HEK293 (cell line): ENCODE results near the gene SH3D19.

Experiments used
- CTCF ChIA-PET: fragments of 350-600 bp; formaldehyde crosslinking; extraction: SDS; loops from one replicate; lab custom pipeline; 2021; ENCODE audit warnings: antibody characterized with exemption; lab: Yijun Ruan, JAX
- POLR2A ChIA-PET: fragments of 300-600 bp; formaldehyde crosslinking; extraction: SDS; loops from one replicate; lab custom pipeline; 2020; ENCODE audit warnings: antibody characterized with exemption, inconsistent platforms; lab: Yijun Ruan, JAX
- H3K27ac ChIP-seq: fragments of 200-500 bp; sonication (Bioruptor generic); 2 replicates; pipeline ENCODE4 v1.5.1; 2014; ENCODE audit warnings: low read depth, low read length, control low read depth, inconsistent platforms; ENCODE audit errors: extremely low read depth
- H3K36me3 ChIP-seq, 2 experiments: fragments of 200-500 bp in 1 of 2; sonication (Bioruptor generic) in 1 of 2; 1 replicate in 1 of 2; 2 replicates in 1 of 2; pipeline ENCODE4 v1.5.1; 2014 to 2017; ENCODE audit warnings: inconsistent platforms in 2 of 2, low read length in 2 of 2; ENCODE audit not compliant: control insufficient read depth in 2 of 2, insufficient read depth in 1 of 2
- H3K4me1 ChIP-seq: fragments of 200-500 bp; sonication (Bioruptor generic); 2 replicates; pipeline ENCODE4 v1.5.1; 2014; ENCODE audit warnings: mild to moderate bottlenecking, low read length, inconsistent platforms; ENCODE audit not compliant: control insufficient read depth, insufficient read depth
- H3K4me3 ChIP-seq: 2 replicates; pipeline ENCODE4 v1.5.1; 2011; ENCODE audit warnings: low read depth, mild to moderate bottlenecking, control low read depth, low read length, moderate library complexity
- H3K9me3 ChIP-seq: fragments of 200-500 bp; sonication (Bioruptor generic); 2 replicates; pipeline ENCODE4 v1.5.1; 2014; ENCODE audit warnings: low read depth, low read length, inconsistent platforms; ENCODE audit not compliant: control insufficient read depth, insufficient read depth
- AEBP2 ChIP-seq: fragments of 450-650 bp; formaldehyde crosslinking; IDR thresholded peaks from 2 replicates; pipeline ENCODE4 v1.5.1; 2016; ENCODE audit warnings: missing biosample characterization, missing genetic modification characterization, borderline replicate concordance
- HIC1 ChIP-seq: fragments of 450-650 bp; formaldehyde crosslinking; IDR thresholded peaks from 2 replicates; pipeline ENCODE4 v1.5.1; 2016; ENCODE audit warnings: missing biosample characterization, missing genetic modification characterization
- HOXC10 ChIP-seq: sonication (generic); formaldehyde crosslinking; IDR thresholded peaks from 2 replicates; pipeline ENCODE4 v1.8.1; 2023; ENCODE audit warnings: mild to moderate bottlenecking, missing genetic modification reagents
- KLF7 ChIP-seq: fragments of 450-650 bp; formaldehyde crosslinking; IDR thresholded peaks from 2 replicates; pipeline ENCODE4 v1.5.1; 2016; ENCODE audit warnings: missing biosample characterization, missing genetic modification characterization, borderline replicate concordance
- SALL2 ChIP-seq: fragments of 450-650 bp; formaldehyde crosslinking; IDR thresholded peaks from 2 replicates; pipeline ENCODE4 v1.5.0; 2017; ENCODE audit warnings: missing biosample characterization, mild to moderate bottlenecking, missing genetic modification characterization, borderline replicate concordance
- SP7 ChIP-seq: fragments of 450-650 bp; formaldehyde crosslinking; IDR thresholded peaks from 2 replicates; pipeline ENCODE4 v1.5.1; 2016; ENCODE audit warnings: missing biosample characterization, missing genetic modification characterization
- ZBTB44 ChIP-seq: fragments of 450-650 bp; IDR thresholded peaks from 2 replicates; pipeline ENCODE4 v1.5.1; 2018; ENCODE audit warnings: missing biosample characterization, mild to moderate bottlenecking, missing genetic modification characterization
- ZFHX2 ChIP-seq: fragments of 450-650 bp; formaldehyde crosslinking; conservative IDR thresholded peaks from 2 replicates; pipeline ENCODE4 v1.5.1; 2016; ENCODE audit warnings: missing biosample characterization, missing genetic modification characterization
- ZNF202 ChIP-seq: fragments of 450-650 bp; formaldehyde crosslinking; IDR thresholded peaks from 2 replicates; pipeline ENCODE4 v1.5.1; 2016; ENCODE audit warnings: missing biosample characterization, missing genetic modification characterization, borderline replicate concordance
- ZNF214 ChIP-seq: fragments of 450-650 bp; formaldehyde crosslinking; IDR thresholded peaks from 2 replicates; pipeline ENCODE4 v1.5.1; 2017; ENCODE audit warnings: missing biosample characterization, mild to moderate bottlenecking, missing genetic modification characterization, borderline replicate concordance
- ZNF37A ChIP-seq: fragments of 450-650 bp; IDR thresholded peaks from 2 replicates; pipeline ENCODE4 v1.5.1; 2018; ENCODE audit warnings: missing biosample characterization, missing genetic modification characterization
- ZNF48 ChIP-seq: fragments of 450-650 bp; formaldehyde crosslinking; IDR thresholded peaks from 2 replicates; pipeline ENCODE4 v1.5.1; 2016; ENCODE audit warnings: missing biosample characterization, missing genetic modification characterization
- ZNF488 ChIP-seq: fragments of 450-650 bp; formaldehyde crosslinking; IDR thresholded peaks from 2 replicates; pipeline ENCODE4 v1.5.1; 2016; ENCODE audit warnings: missing biosample characterization, missing genetic modification characterization
- ZNF529 ChIP-seq: fragments of 450-650 bp; formaldehyde crosslinking; IDR thresholded peaks from 2 replicates; pipeline ENCODE4 v1.5.1; 2017; ENCODE audit warnings: missing genetic modification characterization, missing biosample characterization; ENCODE audit not compliant: insufficient replicate concordance
- ZNF629 ChIP-seq: fragments of 450-650 bp; formaldehyde crosslinking; IDR thresholded peaks from 2 replicates; pipeline ENCODE4 v1.5.1; 2017; ENCODE audit warnings: missing biosample characterization, missing genetic modification characterization
- ZNF692 ChIP-seq: fragments of 450-650 bp; formaldehyde crosslinking; IDR thresholded peaks from 2 replicates; pipeline ENCODE4 v1.5.1; 2016; ENCODE audit warnings: missing biosample characterization, missing genetic modification characterization
- ZNF792 ChIP-seq: fragments of 450-650 bp; formaldehyde crosslinking; IDR thresholded peaks from 2 replicates; pipeline ENCODE4 v1.5.1; 2016; ENCODE audit warnings: missing biosample characterization, missing genetic modification characterization
- ZSCAN16 ChIP-seq: fragments of 450-650 bp; formaldehyde crosslinking; IDR thresholded peaks from 2 replicates; pipeline ENCODE4 v1.5.1; 2016; ENCODE audit warnings: missing biosample characterization, missing genetic modification characterization
- ZSCAN18 ChIP-seq: fragments of 450-650 bp; formaldehyde crosslinking; IDR thresholded peaks from 2 replicates; pipeline ENCODE4 v1.5.1; 2016; ENCODE audit warnings: missing biosample characterization, missing genetic modification characterization

Gene SH3D19

GRCh38 chr4:151302432-151302831, 23.0 kb downstream of the SH3D19 start (continued):
- TF ChIP-seq ZNF37A (tag by site-specific recombination) (no peak), ZNF629 (tag by site-specific recombination) (no peak), SALL2 (tag by site-specific recombination) (no peak), ZSCAN16 (tag by site-specific recombination) (no peak), ZSCAN18 (tag by site-specific recombination) (no peak), HOXC10 (no peak), ZNF792 (tag by site-specific recombination) (no peak)

- no peaks in the 10 kb centered on the region for H3K9me3 ChIP-seq
- TF ChIP-seq ZNF202 (tag by site-specific recombination) (no peak), AEBP2 (tag by site-specific recombination) (no peak), ZNF488 (no peak), ZBTB44 (tag by site-specific recombination) (no peak), ZNF529 (tag by site-specific recombination) (no peak), ZFHX2 (tag by site-specific recombination) (no peak), ZNF692 (tag by site-specific recombination) (no peak), HIC1 (tag by site-specific recombination) (no peak), SP7 (no peak), ZNF214 (tag by site-specific recombination) (no peak), KLF7 (tag by site-specific recombination) (no peak), ZNF48 (no peak)
- ChIA-PET POLR2A (no interaction called here), CTCF (no interaction called here)
- peaks cover 0 to 6% of the 10 kb centered on the region in 2 experiments; a peak in 1 of 3 replicates for H3K36me3 ChIP-seq
- H3K4me1 ChIP-seq = peaks cover 2% of the 10 kb centered on the region; the same call in 1 of the 2 replicates
- H3K4me3 ChIP-seq = no peak overlapping the region
- H3K27ac ChIP-seq = no peak overlapping the region
These were observed 28.2 kb downstream of the SH3D19 start for GRCh38 chr4:151297170-151297569.
